Adrenal gland (tissue), 12 donors: Measurements from ENCODE around the gene VSIR. TPM values are rescaled to one million over a fixed set of nuclear protein-coding genes. Genes with fewer than 3 reads are reported as not detected.

Experiments
- DNase-seq, 7 donors: peaks; one replicate each; pipeline ENCODE4 v3.0.0-alpha.2; 2019 to 2020
- H3K27ac ChIP-seq, 5 donors: fragments of 200-600 bp; sonication (generic) in 4 of 5; 1 replicate in 3 of 5; 2 replicates in 2 of 5; pipeline versions ENCODE4 v1.5.1 to v1.8.0; 2016 to 2020; ENCODE audit warnings: mild to moderate bottlenecking in 1 of 5
- H3K27me3 ChIP-seq: fragments of 200-600 bp; 2 replicates; pipeline ENCODE4 v1.8.0; 2021
- H3K36me3 ChIP-seq, 2 donors: fragments of 200-600 bp; replicated peaks in 1 of 2; 1 replicate in 1 of 2; 2 replicates in 1 of 2; pipeline versions ENCODE4 v1.5.1 to v1.8.0; 2018 to 2022
- H3K4me1 ChIP-seq, 2 donors: fragments of 200-600 bp; replicated peaks in 1 of 2; 1 replicate in 1 of 2; 2 replicates in 1 of 2; pipeline versions ENCODE4 v1.5.1 to v1.8.0; 2018 to 2021
- H3K4me3 ChIP-seq, 4 donors: fragments of 200-600 bp; sonication (generic) in 3 of 4; one replicate each; pipeline ENCODE4 v1.5.1; 2016 to 2018
- H3K9me3 ChIP-seq, 3 donors: fragments of 200-600 bp; sonication (generic) in 1 of 3; replicated peaks in 1 of 3; 1 replicate in 2 of 3; 2 replicates in 1 of 3; pipeline versions ENCODE4 v1.5.1 to v1.8.0; 2016 to 2021
- CTCF ChIP-seq, 6 experiments: fragments of 450-650 bp in 4 of 6; fragments of 200-600 bp in 2 of 6; sonication (generic) in 1 of 6; IDR thresholded peaks; 1 replicate in 5 of 6; 2 replicates in 1 of 6; pipeline versions ENCODE4 v1.5.1 to v1.8.0; 2016 to 2021; ENCODE audit warnings: antibody characterized with exemption in 6 of 6, mild to moderate bottlenecking in 2 of 6, moderate library complexity in 1 of 6
- POLR2A ChIP-seq, 2 donors: fragments of 450-650 bp; IDR thresholded peaks; one replicate each; pipeline ENCODE4 v1.6.1; 2017; ENCODE audit warnings: antibody characterized with exemption in 2 of 2, mild to moderate bottlenecking in 2 of 2, moderate library complexity in 1 of 2
- WGBS, 4 donors: extraction: QIAGEN DNeasy Blood & Tissue Kit in 2 of 4; methylation state at CpG; one replicate each; pipeline versions ENCODE4 v1.1.5 to v1.1.7; 2013 to 2017; 5-methylcytosine and 5-hydroxymethylcytosine counted together
- intact Hi-C, 2 donors: fragments of 100-400 bp; cut with DNase I; formaldehyde crosslinking; loops; one replicate each; pipeline versions ENCODE4 v1.14.1 to v1.15.0; 2022 to 2023
- polyA plus RNA-seq, 3 donors: library from polyadenylated mRNA; stranded (reverse); fragments of 200-250 nt in 2 of 3; fragments of 350-450 nt in 1 of 3; fragmentation: Illumina TruSeq in 1 of 3; extraction: RNeasy Lipid Tissue Mini Kit (QIAGEN cat#74804) in 1 of 3; gene quantifications; one replicate each; pipeline ENCODE4 v1.2.3, GENCODE V29; 2013 to 2014
- total RNA-seq, 9 donors: library from RNA; depleted of rRNA in 4 of 9; stranded (reverse); fragments of >200 nt in 4 of 9; fragments of 120-200 nt in 1 of 9; fragmentation: NEBNext Ultra II Directional in 1 of 9; extraction: Animal tissue kit (Norgen Biotek cat#: 25700) in 1 of 9; gene quantifications; one replicate each; pipeline versions ENCODE4 v1.1.0 to v1.2.4, GENCODE V29; 2013 to 2023
- donor health status: healthy with polysubstance abuse.
- donor health status: Bipolar disorder and iron deficiency.
- donor health status: DM: yes; HTN: yes; CAD: no.
- donor health status: DM: no; HTN: no; CAD: no.
- donor health status: DM: no; HTN: no; CAD: no.
- donor health status: DM: yes; HTN: yes; CAD: no.

Gene VSIR
- total and polyA plus RNA-seq, 12 donors, result 8.0 to 71.7 (median 35.4) TPM

- Histone ChIP-seq H3K27me3 (no peaks in the 10 kb centered on the region), H3K4me1 (peaks cover 18 to 64% of the 10 kb centered on the region in 2 donors), H3K27ac (peak overlapping the region in 4 of 5 donors; percentile 34 to 90 (median 72)), H3K4me3 (peak overlapping the region in 3 of 4 donors; percentile 4 to 74 (median 6)), H3K9me3 (no peaks in the 10 kb centered on the region), H3K36me3 (no peaks in the 10 kb centered on the region)
- DNase-seq, result no peak
- intact Hi-C loops, result loop anchor here in 1 of 2 donors (5.0 kb wide), 1 partner anchor 41 kb away; no protein-coding TSS in a partner anchor
- no peak for TF ChIP-seq POLR2A (IDR thresholded peaks at IDR 0.05)
- TF ChIP-seq CTCF (IDR thresholded peaks at IDR 0.05), result no peak
- WGBS, 4 donors, result 48 to 55% (median 51%) methylated on average over 4 of the region's 4 CpGs; no CpG with 5 or more reads in 1 of the 4 donors
These were observed 494 bp downstream of the VSIR start for GRCh38 chr10:71772832-71773220.

GRCh38 chr10:71771821-71772617 is 1.3 kb downstream of the VSIR start:
- H3K27ac ChIP-seq, result peak overlapping the region in 4 of 5 donors; percentile 34 to 90 (median 72)
- H3K4me1 ChIP-seq, result peaks cover 22 to 72% of the 10 kb centered on the region in 2 donors
- 0 to 15% (median 14%) methylated on average over 1 to 2 of the region's 2 CpGs for WGBS, 4 donors
- H3K9me3 ChIP-seq, result no peaks in the 10 kb centered on the region
- TF ChIP-seq POLR2A (IDR thresholded peaks at IDR 0.05) (peak; percentile 9 to 36), CTCF (IDR thresholded peaks at IDR 0.05) (no peak)
- DNase-seq, result peak; percentile 67 to 93 (median 82)
- intact Hi-C loops, result loop anchor here in 1 of 2 donors (5.0 kb wide), 1 partner anchor 40 kb away; no protein-coding TSS in a partner anchor
- no peaks in the 10 kb centered on the region for H3K36me3 ChIP-seq
- no peaks in the 10 kb centered on the region for H3K27me3 ChIP-seq
- H3K4me3 ChIP-seq, result peak overlapping the region in 2 of 4 donors; percentile 6 to 74

- TF ChIP-seq CTCF (IDR thresholded peaks at IDR 0.05) (no peak), POLR2A (IDR thresholded peaks at IDR 0.05) (no peak)
- intact Hi-C loops, result loop anchor here in 1 of 2 donors (5.0 kb wide), 1 partner anchor 39 kb away; no protein-coding TSS in a partner anchor
- Histone ChIP-seq H3K9me3 (no peaks in the 10 kb centered on the region), H3K27me3 (no peaks in the 10 kb centered on the region), H3K4me3 (peak overlapping the region in 1 of 4 donors; percentile 74), H3K4me1 (peaks cover 27 to 79% of the 10 kb centered on the region in 2 donors), H3K36me3 (no peaks in the 10 kb centered on the region), H3K27ac (peak overlapping the region; percentile 34 to 90 (median 64))
- DNase-seq, result peak; percentile 59 to 83 (median 76)
- WGBS, 4 donors, result 11 to 33% (median 25%) methylated on average over 2 of the region's 2 CpGs
These were observed 2.1 kb downstream of the VSIR start for GRCh38 chr10:71771204-71771603.

- peak overlapping the region; percentile 34 to 90 (median 64) for H3K27ac ChIP-seq
- intact Hi-C loops, result loop anchor here in 1 of 2 donors (5.0 kb wide), 1 partner anchor 38 kb away; no protein-coding TSS in a partner anchor
- peak overlapping the region in 1 of 4 donors; percentile 74 for H3K4me3 ChIP-seq
- DNase-seq, result peak in 5 of 7 donors; percentile 51 to 82 (median 66)
- H3K36me3 ChIP-seq, result no peaks in the 10 kb centered on the region
- no peaks in the 10 kb centered on the region for H3K9me3 ChIP-seq
- no peaks in the 10 kb centered on the region for H3K27me3 ChIP-seq
- TF ChIP-seq POLR2A (IDR thresholded peaks at IDR 0.05) (no peak), CTCF (IDR thresholded peaks at IDR 0.05) (no peak)
- 20 to 66% (median 55%) methylated on average over 1 to 3 of the region's 3 CpGs for WGBS, 4 donors
- peaks cover 31 to 79% of the 10 kb centered on the region in 2 donors for H3K4me1 ChIP-seq
These were observed 2.5 kb downstream of the VSIR start for GRCh38 chr10:71770789-71771188.
